Stimulated activated CD4-positive, alpha-beta T cell treated with anti-CD3 and anti-CD28 coated beads, Interleukin-2, amount 100 ng/mL, for 4 hours (primary cell): ENCODE results near the gene CDK4.
"Not testable (repeated sequence)": the region's sequence is repeated elsewhere in the genome, so short reads cannot be mapped to it uniquely, and the experiment has no call there.

Experiments
- DNase-seq: peaks from one replicate; pipeline ENCODE4 v3.0.0-alpha.2; 2020; ENCODE audit warnings: low read depth

CDK4 gene

DNA sequence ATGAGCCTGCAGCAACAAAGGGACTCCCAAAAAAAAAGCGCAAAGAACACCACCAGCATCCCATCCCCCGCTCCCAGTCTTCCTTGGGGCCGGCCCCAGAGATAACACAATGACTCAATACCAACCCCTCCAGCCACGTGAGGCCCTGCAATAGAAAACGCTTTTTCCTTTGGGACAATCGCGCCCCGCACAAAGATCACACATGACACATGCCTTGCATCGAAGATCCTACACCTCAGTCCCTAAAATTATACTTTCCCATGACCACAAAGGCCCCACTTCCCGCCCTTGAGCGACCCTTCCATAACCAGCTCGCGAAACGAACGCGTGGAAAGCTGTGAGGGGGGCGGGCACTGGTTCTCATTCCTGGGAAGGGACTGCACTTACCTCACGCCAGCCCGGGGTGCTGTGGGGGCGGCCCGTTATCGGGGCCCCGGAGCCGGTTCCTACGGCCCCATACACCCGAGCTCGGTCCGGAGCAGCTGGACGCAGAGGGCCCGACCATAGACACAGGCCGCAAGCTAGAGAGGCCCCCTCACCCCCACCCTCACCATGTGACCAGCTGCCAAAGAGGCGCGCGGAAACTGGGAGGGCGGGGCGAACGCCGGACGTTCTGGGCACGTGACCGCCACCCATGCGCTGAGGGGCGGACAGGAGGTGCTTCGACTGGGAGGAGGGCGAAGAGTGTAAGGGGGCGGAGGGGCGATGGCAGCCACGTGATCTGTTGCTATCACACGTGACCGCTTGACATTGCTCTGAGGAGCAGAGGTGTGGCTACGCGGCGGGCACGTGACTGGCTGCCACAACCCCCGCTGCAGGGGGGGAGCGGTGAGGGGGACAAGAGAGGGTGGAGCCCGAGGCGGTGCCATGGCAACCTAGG is at the start of gene CDK4:
Gene CDK4 (minus strand): TSS at position 523 of the 880 bp plus-strand sequence. CDS start 593 bp downstream, outside the sequence.
- peak; percentile 97 for DNase-seq

DNA sequence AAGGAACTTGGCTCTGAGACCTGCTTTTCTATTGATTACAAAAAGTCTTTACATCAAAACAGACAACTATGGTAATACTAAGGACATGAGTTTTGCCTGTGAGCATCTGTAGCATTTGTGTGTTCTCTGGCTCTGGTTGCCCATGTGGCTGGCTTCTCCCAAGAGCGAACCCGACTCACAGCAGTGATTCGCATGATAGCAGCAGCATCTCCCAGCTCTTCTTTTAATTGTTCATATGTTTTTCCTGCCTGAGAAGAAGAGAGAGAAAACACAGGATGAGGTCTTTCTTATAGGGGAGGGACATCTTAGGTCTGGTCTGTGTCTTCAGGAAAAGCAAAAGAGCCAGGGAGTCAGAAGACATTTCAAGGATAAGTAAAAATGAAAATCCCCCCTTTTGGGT is 48.9 kb upstream of the CDK4 start:
- no peak for DNase-seq

DNA sequence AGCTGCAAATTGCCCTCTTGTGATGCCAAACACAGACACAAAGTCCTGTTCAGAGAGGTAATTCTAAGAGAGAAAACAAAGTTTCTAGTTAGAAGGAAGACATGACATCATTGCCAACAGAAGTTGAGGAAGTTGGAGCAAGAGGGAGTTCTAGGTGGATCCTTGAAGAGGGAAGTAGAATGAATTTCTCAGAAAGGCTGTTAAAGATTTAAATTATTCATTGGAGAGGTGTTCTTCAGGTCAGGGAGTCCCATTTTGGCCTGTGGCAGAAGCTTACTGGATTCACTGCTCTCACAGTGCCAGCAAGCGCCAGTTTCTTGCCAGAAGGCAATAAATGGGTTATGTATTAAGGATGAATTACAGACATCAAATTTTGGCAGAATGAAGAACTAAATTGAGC is 45.8 kb upstream of the CDK4 start:
- no peak for DNase-seq

DNA sequence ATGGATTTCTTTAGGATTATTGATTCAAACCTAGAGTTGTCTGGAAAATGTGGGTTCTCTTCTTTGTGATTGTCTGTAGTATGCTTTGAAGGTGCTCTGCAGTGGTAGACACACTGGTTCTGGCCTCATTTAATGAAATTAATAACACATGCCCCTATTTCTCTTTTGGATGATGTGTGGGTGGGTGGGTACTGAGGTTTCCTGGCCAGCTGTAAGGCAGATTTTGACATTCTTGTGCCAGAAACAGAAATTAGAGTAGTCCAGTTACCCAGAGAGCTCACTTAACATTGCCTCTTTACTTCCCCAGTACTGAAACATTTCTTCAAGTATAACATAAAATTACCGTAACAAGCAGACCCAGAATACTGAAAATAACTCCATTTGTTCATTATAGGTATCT is 44.9 kb upstream of the CDK4 start:
- DNase-seq = no peak

DNA sequence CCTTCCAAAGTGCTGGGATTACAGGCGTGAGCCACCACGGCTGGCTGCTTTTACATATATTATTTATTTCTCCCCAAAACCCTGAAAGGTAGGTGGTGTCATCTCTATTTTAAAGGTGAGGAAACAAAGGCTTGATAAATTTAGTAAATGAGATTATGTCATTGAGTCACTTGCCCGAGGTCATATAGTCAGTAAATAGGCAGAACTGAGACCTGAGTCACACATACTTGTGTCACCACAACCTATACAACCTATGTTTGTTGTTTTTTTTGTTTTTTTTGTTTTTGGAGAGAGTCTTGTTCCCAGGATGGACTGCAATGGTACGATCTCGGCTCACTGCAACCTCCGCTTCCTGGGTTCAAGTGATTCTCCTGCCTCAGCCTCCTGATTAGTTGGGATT is 43.2 kb upstream of the CDK4 start:
- no peak for DNase-seq

DNA sequence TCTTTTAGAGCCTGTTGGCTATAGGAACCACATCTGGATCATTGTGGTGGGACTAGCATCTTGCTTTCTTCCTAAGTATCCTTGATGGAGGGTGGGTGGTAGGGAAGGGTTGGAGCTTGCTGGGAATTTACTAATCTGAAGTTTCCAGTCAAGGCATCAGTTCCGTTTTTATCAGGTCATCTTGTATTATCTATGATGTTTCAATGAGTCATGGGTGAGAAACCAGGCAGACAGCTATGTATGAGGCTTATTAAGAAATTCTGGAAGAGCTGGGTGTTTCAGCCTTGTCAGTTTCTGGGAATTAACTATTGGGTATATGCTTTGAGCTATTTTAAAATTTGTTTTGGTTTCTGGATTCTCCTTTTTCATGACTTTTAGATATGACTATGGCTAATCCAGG is 41.8 kb upstream of the CDK4 start:
- no peak for DNase-seq

DNA sequence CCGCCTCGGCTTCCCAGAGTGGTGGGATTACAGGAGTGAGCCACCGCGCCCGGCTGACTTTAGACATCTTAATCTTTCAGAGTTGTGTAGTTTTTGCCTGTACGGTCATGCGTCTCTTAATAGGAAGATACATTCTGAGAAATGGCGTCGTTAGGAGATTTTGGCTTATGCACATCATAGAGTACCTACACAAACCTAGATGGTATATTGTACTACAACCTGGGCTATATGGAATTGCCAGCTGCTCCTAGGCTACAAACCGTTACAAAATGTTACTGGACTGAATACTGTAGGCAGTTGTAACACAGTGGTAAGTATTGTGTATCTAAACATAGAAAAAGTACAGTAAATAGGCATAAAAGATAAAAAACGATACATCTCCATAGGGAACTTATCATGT is 31.8 kb upstream of the CDK4 start:
- no peak for DNase-seq

DNA sequence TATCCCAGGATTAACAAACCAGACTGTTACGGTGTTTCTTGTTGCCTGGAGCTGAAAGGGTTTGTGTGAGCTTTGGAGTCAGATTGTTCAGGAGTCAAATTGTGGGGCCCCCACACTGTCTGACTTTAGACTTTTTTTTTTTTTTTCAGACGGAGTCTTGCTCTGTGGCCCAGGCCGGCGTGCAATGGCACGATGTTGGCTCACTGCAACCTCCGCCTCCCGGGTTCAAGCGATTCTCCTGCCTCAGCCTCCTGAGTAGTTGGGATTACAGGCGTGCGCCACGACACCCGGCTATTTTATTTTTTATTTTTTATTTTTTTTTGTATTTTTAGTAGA is 31.3 kb upstream of the CDK4 start:
- no peak for DNase-seq

DNA sequence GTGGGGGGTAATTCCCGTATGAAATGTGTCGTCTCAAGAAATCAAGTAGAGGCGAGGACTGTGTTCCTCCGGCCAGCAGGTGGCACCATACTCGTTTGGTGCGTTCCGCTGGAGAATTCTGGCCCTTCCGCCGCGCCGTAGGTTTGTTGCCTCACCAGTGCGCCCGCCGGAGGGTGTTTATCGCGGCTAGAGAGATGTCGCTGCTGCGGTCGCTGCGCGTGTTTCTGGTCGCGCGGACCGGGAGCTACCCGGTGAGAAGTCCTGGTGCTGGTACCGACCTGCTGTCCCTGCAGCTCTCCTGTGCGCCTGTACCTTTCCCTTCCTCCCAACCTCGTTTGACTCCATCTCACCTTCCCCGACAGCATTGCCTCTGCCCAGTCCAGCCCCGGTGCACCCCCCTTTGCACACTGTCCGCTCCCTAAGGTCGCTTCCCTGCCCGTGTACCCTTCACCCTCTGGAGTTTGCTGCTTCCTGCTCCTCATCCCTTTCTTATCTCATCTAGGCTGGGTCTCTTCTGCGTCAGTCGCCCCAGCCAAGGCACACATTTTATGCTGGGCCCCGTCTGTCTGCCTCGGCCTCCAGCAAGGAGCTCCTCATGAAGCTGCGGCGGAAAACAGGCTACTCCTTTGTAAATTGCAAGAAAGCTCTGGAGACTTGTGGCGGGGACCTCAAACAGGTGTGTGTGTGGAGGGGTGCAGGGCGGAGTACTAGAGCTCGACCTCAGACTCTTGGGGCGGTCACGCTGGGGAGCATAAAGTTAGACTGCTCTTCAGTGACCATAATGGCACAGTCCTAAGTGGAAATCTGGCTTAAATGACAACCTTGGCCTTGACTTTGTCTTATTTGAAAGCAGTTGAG is 30.7 kb upstream of the CDK4 start, which contains the start of gene TSFM:
Gene TSFM (plus strand): TSS at position 180 of the 858 bp plus-strand sequence. CDS start 15 bp downstream, at position 195.
- DNase-seq = peak; percentile 93

DNA sequence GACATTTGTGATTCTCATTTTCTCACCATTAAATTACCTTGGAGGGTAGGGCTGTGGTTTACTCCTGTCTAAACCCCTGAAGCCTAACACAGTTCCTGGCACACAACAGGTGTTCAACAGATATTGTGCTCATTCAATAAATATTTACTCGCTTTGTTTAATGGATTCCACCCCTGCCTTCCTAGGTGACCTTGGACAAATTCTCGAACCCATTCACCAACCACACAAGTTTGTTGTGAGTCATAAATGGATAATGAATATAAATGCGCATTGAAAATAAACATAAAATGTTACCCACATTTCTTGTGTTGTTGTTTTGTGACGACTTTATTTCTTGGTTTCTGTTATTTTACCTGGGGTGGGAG is 30.1 kb upstream of the CDK4 start:
- no peak for DNase-seq

DNA sequence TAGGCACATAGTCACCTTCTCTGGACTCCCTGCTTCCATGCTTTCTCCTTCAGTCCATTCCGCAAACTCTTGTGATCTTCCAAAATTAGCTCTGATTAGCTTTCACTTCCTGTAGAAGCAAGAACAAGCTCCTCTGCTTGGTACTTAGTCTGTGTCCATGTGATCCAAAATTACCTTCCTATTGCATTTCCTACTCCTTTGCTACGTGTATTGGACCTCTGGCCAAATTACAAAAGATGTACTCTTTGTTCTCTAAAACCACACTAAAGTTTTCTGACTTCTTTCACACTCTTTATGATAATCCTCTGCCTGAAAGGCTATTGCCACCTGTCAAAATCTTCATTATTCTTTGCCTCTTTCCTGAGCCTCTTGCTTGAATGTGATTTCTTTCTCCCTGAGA is 29.7 kb upstream of the CDK4 start:
- no peak for DNase-seq

DNA sequence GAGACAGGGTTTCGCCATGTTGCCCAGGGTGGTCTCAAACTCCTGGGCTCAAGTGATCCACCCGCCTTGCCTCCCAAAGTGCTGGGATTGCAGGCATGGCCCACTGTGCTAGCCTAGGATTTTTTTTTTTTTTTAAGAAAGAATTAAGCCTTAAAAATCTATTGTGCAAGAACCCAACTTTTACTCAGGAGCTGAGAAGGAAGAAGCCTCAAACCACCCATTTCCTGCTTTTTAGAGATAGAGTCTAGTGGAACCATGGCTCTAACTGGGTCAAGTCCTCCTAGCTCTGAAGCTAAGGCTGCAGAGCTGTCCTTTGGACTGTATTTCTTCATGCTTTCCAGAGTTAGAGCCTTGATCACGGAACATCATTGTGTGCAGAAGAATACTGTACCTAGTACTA is 29.1 kb upstream of the CDK4 start:
- no peak for DNase-seq

DNA sequence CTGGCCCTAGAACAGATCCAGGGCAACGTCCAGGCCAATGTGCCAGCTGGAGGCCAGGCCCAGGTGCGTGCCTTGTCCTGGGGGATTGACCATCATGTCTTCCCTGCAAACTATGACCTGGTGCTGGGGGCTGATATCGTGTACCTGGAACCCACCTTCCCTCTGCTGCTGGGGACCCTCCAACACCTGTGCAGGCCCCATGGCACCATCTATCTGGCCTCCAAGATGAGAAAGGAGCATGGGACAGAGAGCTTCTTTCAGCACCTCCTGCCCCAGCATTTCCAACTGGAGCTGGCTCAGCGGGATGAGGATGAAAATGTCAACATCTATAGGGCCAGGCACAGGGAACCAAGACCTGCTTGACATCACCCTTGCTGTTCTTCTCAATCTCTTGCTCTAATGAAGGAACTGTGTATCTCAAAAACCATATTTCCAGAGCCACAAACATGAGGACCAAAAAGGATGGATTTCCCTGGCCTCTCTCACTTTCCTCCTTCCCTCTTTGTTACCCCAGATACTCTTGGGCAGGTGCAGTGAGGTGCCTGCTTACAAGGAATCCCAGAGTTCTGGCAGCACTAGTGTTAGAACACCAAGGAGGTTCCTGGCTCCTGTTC is 28.3 kb upstream of the CDK4 start:
- no peak for DNase-seq

DNA sequence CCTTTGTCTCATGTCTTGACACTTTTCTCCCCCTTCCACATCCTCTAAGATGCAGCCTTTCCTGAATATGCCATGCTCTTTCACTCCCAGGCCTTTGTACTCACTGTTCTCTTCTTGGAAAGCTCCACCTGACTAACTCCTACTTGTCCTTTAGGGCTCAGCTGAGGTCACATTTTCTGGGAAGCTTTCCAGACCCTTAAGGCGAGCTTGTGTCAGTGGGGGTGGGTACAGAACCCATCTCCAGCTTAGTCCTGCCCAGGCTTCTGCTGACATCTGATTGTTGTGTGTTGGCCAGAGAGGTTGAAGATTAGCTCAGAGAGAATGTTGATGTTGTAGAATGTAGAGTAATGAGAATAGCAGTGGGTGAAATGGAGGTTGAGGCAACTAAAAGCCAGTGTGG is 27.6 kb upstream of the CDK4 start:
- DNase-seq = no peak

DNA sequence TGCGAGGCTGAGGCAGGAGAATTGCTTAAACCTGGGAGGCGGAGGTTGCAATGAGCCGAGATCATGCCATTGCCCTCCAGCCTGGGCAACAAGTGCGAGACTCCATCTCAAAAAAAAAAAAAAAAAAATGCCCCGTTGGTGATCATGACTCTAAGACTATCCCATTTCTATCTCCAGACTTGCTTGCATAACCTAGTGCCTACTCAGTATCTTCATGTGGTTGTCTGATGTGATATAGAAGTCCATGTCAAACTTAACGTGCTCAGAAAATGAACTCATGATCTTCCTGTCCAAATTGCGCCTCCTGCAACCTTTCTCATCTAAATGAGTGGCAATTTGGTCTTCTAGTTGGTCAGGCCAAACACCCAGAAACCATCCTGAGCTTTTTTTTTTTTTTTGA is 25.8 kb upstream of the CDK4 start:
- DNase-seq = no peak

DNA sequence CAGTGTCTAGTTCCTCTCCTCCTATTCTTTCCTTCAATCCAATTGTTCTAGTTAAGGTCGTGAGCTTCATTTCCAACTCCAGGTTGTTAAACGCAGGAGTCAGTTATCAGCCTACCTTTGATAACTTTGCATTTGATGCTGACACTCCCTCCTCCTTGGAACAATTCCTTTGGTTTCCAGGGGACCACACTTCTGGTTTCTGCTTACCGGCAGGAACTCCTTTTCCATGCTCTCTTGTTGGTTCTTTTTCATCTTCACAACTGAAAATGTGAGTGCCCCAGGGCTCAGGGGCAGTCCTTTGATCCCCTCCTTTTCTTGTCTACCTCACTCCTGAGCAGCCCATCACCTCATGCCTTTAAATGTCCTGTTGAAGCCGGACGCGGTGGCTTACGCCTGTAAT is 25.3 kb upstream of the CDK4 start:
- DNase-seq = no peak

DNA sequence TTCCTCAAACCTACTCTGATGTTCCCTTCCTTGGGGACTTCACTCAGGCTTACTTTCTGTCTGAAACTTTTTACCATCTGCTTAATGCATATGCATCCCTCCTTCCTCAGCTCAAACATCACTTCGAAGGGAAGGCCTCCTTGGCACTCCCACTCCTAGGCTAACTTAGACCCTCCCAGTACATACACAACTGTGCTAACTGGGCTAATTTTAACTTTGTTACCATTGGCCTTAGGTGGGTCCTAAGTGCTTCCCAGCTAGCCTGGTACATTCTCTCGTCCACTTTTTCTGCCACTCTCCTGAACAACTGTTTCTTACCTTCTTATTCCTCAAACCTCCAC is 24.1 kb upstream of the CDK4 start:
- no peak for DNase-seq

DNA sequence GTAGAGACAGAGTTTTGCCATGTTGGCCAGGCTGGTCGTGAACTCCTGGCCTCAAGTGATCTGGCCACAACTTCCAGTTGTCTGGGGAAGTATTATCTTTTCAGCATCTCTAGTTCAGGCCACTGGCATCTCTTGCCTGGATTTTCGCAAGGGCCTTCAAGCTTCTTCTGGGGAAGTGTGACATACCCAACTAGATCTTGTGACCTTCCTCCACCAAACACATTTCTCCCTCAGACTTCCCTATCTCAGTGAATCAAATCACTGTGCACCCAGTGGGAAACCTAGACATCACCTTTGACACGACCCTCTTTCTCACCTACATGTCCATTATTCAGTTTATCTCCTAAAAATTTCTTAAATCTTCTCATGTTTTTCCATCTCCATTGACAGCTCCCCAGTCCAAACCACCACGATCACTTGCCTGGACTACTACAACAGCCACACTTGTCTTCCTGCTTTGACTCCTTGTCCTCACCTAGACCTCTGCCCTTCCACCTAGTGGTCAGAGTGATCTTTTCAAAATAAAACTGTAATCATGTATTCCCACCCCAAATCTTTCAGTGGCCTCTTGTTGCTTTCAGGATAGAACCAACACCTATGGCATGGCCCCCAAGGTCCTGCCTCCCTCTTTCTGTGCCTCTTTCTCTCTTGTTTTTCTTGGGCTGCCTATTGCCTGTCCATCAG is 23.6 kb upstream of the CDK4 start:
- no peak for DNase-seq

DNA sequence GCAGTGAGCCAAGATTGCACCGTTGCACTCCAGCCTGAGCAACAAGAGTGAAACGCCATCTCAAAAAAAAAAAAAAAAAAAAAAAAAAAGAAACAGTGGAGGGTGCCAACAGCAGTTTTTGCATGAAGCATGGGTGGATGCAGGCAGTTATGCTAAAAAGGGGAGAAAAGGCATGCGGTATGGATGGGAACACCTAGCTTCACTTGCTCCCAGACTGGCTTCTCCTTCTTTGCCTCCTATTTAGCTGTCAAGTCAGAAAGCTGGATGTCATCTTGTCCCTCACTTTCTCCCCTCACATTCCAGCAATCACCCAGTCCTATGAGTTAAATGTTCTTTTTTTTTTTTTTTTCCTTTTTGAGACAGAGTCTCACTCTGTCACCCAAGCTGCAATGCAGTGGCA is 22.9 kb upstream of the CDK4 start:
- DNase-seq = no peak

DNA sequence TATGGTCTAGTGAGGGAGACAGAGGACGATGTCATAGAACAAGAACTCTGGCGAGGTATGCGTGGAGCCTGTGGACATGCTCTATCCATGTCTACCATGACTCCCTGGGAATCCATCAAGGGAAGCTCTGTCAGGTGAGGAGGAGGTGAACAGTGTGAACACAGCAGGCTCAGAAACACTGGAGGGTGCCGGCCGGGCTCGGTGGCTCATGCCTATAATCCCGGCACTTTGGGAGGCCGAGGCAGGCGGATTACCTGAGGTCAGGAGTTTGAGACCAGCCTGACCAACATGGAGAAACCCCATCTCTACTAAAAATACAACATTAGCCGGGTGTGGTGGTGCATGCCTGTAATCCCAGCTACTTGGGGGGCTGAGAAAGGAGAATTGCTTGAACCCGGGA is 22.5 kb upstream of the CDK4 start:
- DNase-seq = not testable (repeated sequence)

DNA sequence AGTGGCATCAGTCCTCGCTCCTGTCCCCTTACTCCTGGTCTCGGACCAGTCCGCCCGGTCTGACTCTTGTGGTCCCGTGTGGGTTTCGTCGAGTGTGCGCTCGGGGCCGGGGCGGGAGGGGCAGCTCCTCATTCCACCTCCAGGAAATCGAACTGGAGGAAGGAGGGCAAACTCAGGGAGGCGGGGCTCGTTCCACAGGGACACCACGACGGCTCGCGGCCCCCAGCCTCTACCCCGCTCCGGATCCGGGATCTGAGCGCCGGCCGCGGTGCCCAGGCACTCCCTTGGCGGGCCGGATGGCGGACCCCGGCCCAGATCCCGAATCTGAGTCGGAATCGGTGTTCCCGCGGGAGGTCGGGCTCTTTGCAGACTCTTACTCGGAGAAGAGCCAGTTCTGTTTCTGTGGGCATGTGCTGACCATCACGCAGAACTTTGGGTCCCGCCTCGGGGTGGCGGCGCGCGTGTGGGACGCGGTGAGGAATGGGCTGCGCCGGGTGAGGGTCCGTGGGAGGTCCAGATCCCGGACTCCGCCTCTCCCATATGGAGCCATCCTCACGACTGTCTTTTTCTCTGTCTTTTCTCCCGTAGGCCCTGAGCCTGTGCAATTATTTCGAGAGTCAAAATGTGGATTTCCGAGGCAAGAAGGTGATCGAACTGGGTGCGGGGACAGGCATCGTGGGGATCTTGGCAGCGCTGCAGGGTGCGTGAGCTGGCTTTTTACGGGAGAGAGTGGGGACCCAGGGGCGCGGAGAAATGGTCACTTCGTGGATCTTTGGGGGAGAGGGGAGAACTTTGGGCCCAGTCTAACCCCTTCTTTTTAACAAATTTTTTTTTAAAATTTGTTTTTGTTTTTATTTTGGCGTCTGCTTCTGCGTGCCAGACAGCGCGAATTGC is 20.6 kb upstream of the CDK4 start, which contains the start of gene EEF1AKMT3:
Gene EEF1AKMT3 (plus strand): TSS at position 186 of the 894 bp plus-strand sequence. CDS start 111 bp downstream, at position 297.
- DNase-seq = no peak
